Peyer's patch (tissue), 4 donors: ENCODE measurements around the gene UTP20. TPM values are rescaled to one million over a fixed set of nuclear protein-coding genes. Genes with fewer than 3 reads are reported as not detected.

Experiments
- DNase-seq, 3 donors: peaks; one replicate each; pipeline ENCODE4 v3.0.0-alpha.2; 2017 to 2019
- H3K27ac ChIP-seq, 4 donors: fragments of 200-600 bp; sonication (generic); one replicate each; pipeline ENCODE4 v1.5.1; 2016 to 2019
- H3K27me3 ChIP-seq, 2 donors: fragments of 200-600 bp; sonication (generic); one replicate each; pipeline ENCODE4 v1.5.1; 2019
- H3K36me3 ChIP-seq, 3 donors: fragments of 200-600 bp; sonication (generic); one replicate each; pipeline ENCODE4 v1.5.1; 2016 to 2019
- H3K4me1 ChIP-seq, 4 donors: fragments of 200-600 bp; sonication (generic); one replicate each; pipeline ENCODE4 v1.5.1; 2016 to 2019
- H3K4me3 ChIP-seq, 4 donors: fragments of 200-600 bp; sonication (generic); 1 replicate in 3 of 4; 2 replicates in 1 of 4; pipeline ENCODE4 v1.5.1; 2016 to 2019; ENCODE audit warnings: mild to moderate bottlenecking in 1 of 4
- H3K9me3 ChIP-seq, 4 donors: fragments of 200-600 bp; sonication (generic); one replicate each; pipeline ENCODE4 v1.5.1; 2016 to 2019; ENCODE audit warnings: mild to moderate bottlenecking in 1 of 4
- CTCF ChIP-seq, 6 experiments: fragments of 450-650 bp in 4 of 6; fragments of 200-600 bp in 2 of 6; sonication (generic) in 1 of 6; IDR thresholded peaks; one replicate each; pipeline ENCODE4 v1.5.1; 2017 to 2019; ENCODE audit warnings: antibody characterized with exemption in 6 of 6, mild to moderate bottlenecking in 3 of 6, moderate library complexity in 1 of 6
- POLR2A ChIP-seq, 2 donors: fragments of 450-650 bp; IDR thresholded peaks; one replicate each; pipeline ENCODE4 v1.5.1; 2017; ENCODE audit warnings: antibody characterized with exemption in 2 of 2, mild to moderate bottlenecking in 2 of 2, moderate library complexity in 2 of 2
- total RNA-seq, 4 donors: library from RNA; depleted of rRNA; stranded (reverse); fragments of >200 nt; gene quantifications; one replicate each; pipeline ENCODE4 v1.1.0, GENCODE V29; 2016

UTP20 gene
- total RNA-seq: 10 to 100 TPM in 1 of 4 donors, 1 to 10 TPM in 3; 3.7 to 14.9 (median 5.5) TPM

DNA sequence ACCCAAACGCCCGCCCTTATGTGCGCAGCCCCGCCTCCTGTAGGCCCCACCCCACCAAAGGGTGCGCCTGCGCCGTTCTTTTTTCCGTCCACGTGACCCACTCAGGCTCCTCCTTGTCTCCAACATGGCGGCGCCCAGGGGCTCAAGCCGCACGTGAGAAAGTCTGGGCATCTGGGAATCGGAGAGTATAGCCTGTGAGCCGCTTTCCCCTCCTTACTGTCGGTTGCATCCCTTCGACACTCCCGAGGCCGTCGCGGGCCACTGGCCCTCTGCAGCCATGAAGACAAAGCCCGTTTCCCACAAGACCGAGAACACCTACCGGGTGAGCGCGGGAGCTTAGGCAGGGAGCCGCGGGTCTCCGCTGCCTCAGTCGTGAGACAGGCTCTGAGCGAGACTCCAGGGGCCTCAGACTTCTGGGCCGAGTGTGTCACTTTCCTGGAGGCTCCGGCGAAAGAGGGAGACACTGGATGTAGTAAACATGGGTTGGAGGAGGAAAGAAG lies at the start of gene UTP20:
TSS of gene UTP20 (plus strand) at position 100 of the 500 bp plus-strand sequence. CDS start at position 278, 178 bp downstream.
- peak; percentile 92 to 96 (median 93) for DNase-seq
- peaks cover 0 to 6% (median 0%) of the 10 kb centered on the region in 4 donors for H3K4me1 ChIP-seq
- peak within 1 kb of the TSS in 1 of 4 donors; percentile 55 for H3K27ac ChIP-seq
- no peaks in the 10 kb centered on the region for H3K9me3 ChIP-seq
- H3K36me3 ChIP-seq: peaks cover 0 to 7% (median 0%) of the 10 kb centered on the region in 3 donors
- no peaks in the 10 kb centered on the region for H3K27me3 ChIP-seq
- H3K4me3 ChIP-seq: peak within 1 kb of the TSS; percentile 73 to 99 (median 94)
- TF ChIP-seq CTCF (IDR thresholded peaks at IDR 0.05): no peak
- no peak for TF ChIP-seq POLR2A (IDR thresholded peaks at IDR 0.05)

GRCh38 chr12:101230547-101230946 lies 49.4 kb upstream of the UTP20 start:
- Histone ChIP-seq H3K9me3 (peaks cover 0 to 3% (median 0%) of the 10 kb centered on the region in 4 donors), H3K4me1 (no peaks in the 10 kb centered on the region), H3K27ac (no peak overlapping the region), H3K27me3 (no peaks in the 10 kb centered on the region), H3K36me3 (no peaks in the 10 kb centered on the region), H3K4me3 (no peak overlapping the region)
- no peak for DNase-seq
- no peak for TF ChIP-seq POLR2A (IDR thresholded peaks at IDR 0.05)
- no peak for TF ChIP-seq CTCF (IDR thresholded peaks at IDR 0.05)

GRCh38 chr12:101231636-101232035 lies 48.3 kb upstream of the UTP20 start:
- TF ChIP-seq CTCF (IDR thresholded peaks at IDR 0.05) (no peak), POLR2A (IDR thresholded peaks at IDR 0.05) (no peak)
- no peak overlapping the region for H3K27ac ChIP-seq
- no peaks in the 10 kb centered on the region for H3K27me3 ChIP-seq
- DNase-seq: no peak
- no peaks in the 10 kb centered on the region for H3K4me1 ChIP-seq
- H3K9me3 ChIP-seq: peaks cover 0 to 3% (median 0%) of the 10 kb centered on the region in 4 donors
- no peaks in the 10 kb centered on the region for H3K36me3 ChIP-seq
- no peak overlapping the region for H3K4me3 ChIP-seq

- no peak for DNase-seq
- Histone ChIP-seq H3K4me3 (no peak overlapping the region), H3K27me3 (no peaks in the 10 kb centered on the region), H3K27ac (no peak overlapping the region), H3K4me1 (no peaks in the 10 kb centered on the region), H3K36me3 (no peaks in the 10 kb centered on the region), H3K9me3 (no peaks in the 10 kb centered on the region)
- TF ChIP-seq CTCF (IDR thresholded peaks at IDR 0.05): no peak
- TF ChIP-seq POLR2A (IDR thresholded peaks at IDR 0.05): no peak
Measured at GRCh38 chr12:101235686-101236085, 44.2 kb upstream of the UTP20 start.

DNA sequence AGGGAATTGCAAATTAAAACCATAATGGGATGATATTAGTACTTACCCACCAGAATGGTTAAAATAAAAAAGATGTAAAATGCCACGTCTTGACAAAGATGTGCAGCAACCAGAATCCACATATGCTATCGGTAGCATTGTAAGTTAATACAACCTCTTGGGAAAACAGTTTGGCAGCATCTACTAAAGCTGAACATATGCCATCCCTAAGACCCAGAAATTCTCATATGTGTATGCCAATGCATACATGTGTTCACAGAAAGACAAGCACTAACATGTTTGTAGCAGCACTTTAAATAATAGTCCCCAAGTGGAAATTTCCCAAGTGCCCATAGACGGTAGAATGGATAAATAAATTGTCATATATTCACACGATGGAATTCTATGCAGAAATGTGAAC lies 41.6 kb upstream of the UTP20 start:
- TF ChIP-seq POLR2A (IDR thresholded peaks at IDR 0.05): no peak
- TF ChIP-seq CTCF (IDR thresholded peaks at IDR 0.05): no peak

More for the DNA sequence above, 41.6 kb upstream of the UTP20 start:
- Histone ChIP-seq H3K4me3 (no peak overlapping the region), H3K27me3 (no peaks in the 10 kb centered on the region), H3K4me1 (no peaks in the 10 kb centered on the region), H3K27ac (no peak overlapping the region), H3K36me3 (no peaks in the 10 kb centered on the region), H3K9me3 (no peaks in the 10 kb centered on the region)
- no peak for DNase-seq
